Fibroblast of lung (primary cell): ENCODE results near the gene ACTL6B.

Experiments
- CTCF ChIP-seq, 2 donors: IDR thresholded peaks in 1 of 2; conservative IDR thresholded peaks in 1 of 2; 1 replicate in 1 of 2; 2 replicates in 1 of 2; pipeline ENCODE4 v1.5.1; 2011 to 2012; ENCODE audit warnings: low read length in 2 of 2, control low read depth in 1 of 2, inconsistent platforms in 1 of 2, low read depth in 1 of 2, mild to moderate bottlenecking in 1 of 2
- EZH2 ChIP-seq: IDR thresholded peaks from 2 replicates; pipeline ENCODE4 v1.5.1; 2012; ENCODE audit warnings: low read length, control low read depth, mild to moderate bottlenecking; ENCODE audit errors: missing control alignments

GRCh38 chr7:100705320-100705752 lies 49.1 kb upstream of the ACTL6B start:
- peak; percentile 68 to 84 for TF ChIP-seq CTCF (conservative IDR thresholded peaks at IDR 0.05 in 1 of 2, IDR thresholded peaks at IDR 0.05 in 1 of 2; ENCODE audit: low read depth in 1 of 2, low read length in 2 of 2)
- no peak for TF ChIP-seq EZH2
